Measurements from ENCODE around the gene ARHGAP4. TPM values are rescaled to one million over a fixed set of nuclear protein-coding genes. Genes with fewer than 3 reads are reported as not detected.

The ARHGAP4 gene
- total and polyA plus RNA-seq, 10 donors = 176 to 713 (median 269) TPM

GRCh38 chrX:153971124-153971449 lies 45.0 kb upstream of the ARHGAP4 start:
- Histone ChIP-seq H3K27me3 (replicated peaks in 1 of 7) (no peaks in the 10 kb centered on the region), H3K36me3 (no peaks in the 10 kb centered on the region), H3K4me1 (peaks cover 26 to 64% (median 59%) of the 10 kb centered on the region in 6 donors), H3K9me3 (no peaks in the 10 kb centered on the region), H3K27ac (peak overlapping the region; percentile 98 to 100 (median 99)), H3K4me3 (peak overlapping the region; percentile 73 to 97 (median 79))
- intact Hi-C loops (cut with DNase I; ENCODE audit: low total_unique reads) = no loop called here
- DNase-seq = peak; percentile 98
- no peak for TF ChIP-seq POLR2A (IDR thresholded peaks at IDR 0.05)
- TF ChIP-seq POLR2AphosphoS5 (IDR thresholded peaks at IDR 0.05) = peak; percentile 45 to 88 (median 75)
- TF ChIP-seq CTCF (IDR thresholded peaks at IDR 0.05 in 8 of 11, conservative IDR thresholded peaks at IDR 0.05 in 3 of 11) = no peak
- 1 to 27% (median 3%) methylated on average over 12 to 34 of the region's 34 CpGs for WGBS, 5 donors

DNA sequence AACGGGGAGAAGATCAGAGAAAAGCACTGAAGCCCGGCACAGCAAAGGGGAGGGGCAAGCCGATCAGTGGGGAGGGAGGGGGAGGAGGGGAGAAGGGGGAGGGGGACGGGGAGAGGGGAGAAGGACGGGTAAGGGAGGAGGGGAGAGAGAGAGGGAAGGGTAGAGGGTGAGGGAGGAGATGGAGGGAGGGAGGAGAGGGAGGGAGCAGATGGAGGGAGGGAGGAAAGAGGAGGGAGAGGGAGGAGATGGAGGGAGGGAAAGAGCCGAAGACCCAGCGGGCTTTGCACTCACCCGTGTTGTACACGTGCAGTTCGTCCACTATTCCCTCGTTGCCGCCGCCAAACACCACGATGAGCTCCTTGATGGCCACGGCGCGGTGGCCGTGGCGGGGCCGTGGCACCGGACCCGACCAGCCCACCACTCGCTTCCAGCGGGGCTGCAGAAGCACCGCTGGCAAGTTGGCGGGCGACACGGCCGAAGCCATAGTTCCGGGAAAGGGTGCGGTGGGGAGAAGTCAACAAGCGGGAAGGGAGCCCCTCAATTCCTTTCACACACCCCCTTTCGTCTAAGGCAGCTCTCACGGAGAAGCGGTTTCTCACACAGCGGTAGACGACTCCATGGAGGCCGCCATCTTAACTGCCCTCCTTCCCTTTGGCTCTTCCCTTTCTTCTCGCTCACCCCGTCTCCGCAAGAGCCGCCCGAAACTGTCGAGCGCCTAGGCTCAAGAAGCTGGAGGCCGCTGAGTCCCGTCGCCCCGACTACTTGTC lies 44.5 kb upstream of the ARHGAP4 start:
- intact Hi-C loops (cut with DNase I; ENCODE audit: low total_unique reads) = no loop called here
- Histone ChIP-seq H3K27ac (peak overlapping the region; percentile 98 to 100 (median 99)), H3K27me3 (replicated peaks in 1 of 7) (no peaks in the 10 kb centered on the region), H3K4me1 (peaks cover 31 to 69% (median 65%) of the 10 kb centered on the region in 6 donors), H3K9me3 (no peaks in the 10 kb centered on the region), H3K4me3 (peak overlapping the region; percentile 73 to 97 (median 79)), H3K36me3 (no peaks in the 10 kb centered on the region)
- WGBS, 5 donors = 0 to 11% (median 1%) methylated on average over 19 to 49 of the region's 49 CpGs
- no peak for TF ChIP-seq POLR2A (IDR thresholded peaks at IDR 0.05)
- no peak for TF ChIP-seq CTCF (IDR thresholded peaks at IDR 0.05 in 8 of 11, conservative IDR thresholded peaks at IDR 0.05 in 3 of 11)
- TF ChIP-seq POLR2AphosphoS5 (IDR thresholded peaks at IDR 0.05) = no peak
- peak; percentile 90 for DNase-seq

GRCh38 chrX:153969904-153970356 lies 43.9 kb upstream of the ARHGAP4 start:
- peak; percentile 87 for DNase-seq
- H3K9me3 ChIP-seq = no peaks in the 10 kb centered on the region
- peaks cover 0 to under 1% (median 0%) of the 10 kb centered on the region in 6 donors for H3K36me3 ChIP-seq
- intact Hi-C loops (cut with DNase I; ENCODE audit: low total_unique reads) = no loop called here
- no peaks in the 10 kb centered on the region for H3K27me3 ChIP-seq (replicated peaks in 1 of 7)
- H3K27ac ChIP-seq = peak overlapping the region; percentile 65 to 100 (median 98)
- H3K4me3 ChIP-seq = peak overlapping the region; percentile 43 to 97 (median 74)
- TF ChIP-seq POLR2AphosphoS5 (IDR thresholded peaks at IDR 0.05) (peak in 1 of 3 donors; percentile 45), CTCF (IDR thresholded peaks at IDR 0.05 in 8 of 11, conservative IDR thresholded peaks at IDR 0.05 in 3 of 11) (no peak)
- 0 to 26% (median 1%) methylated on average over 16 to 26 of the region's 26 CpGs for WGBS, 5 donors
- H3K4me1 ChIP-seq = peaks cover 30 to 71% (median 67%) of the 10 kb centered on the region in 6 donors

GRCh38 chrX:153969125-153969903 lies 43.2 kb upstream of the ARHGAP4 start:
- Histone ChIP-seq H3K27ac (peak overlapping the region; percentile 65 to 100 (median 98)), H3K9me3 (no peaks in the 10 kb centered on the region), H3K27me3 (replicated peaks in 1 of 7) (no peaks in the 10 kb centered on the region), H3K4me3 (peak overlapping the region; percentile 43 to 97 (median 74)), H3K4me1 (peaks cover 26 to 70% (median 63%) of the 10 kb centered on the region in 6 donors), H3K36me3 (peaks cover 0 to 6% (median 1%) of the 10 kb centered on the region in 6 donors)
- DNase-seq = peak; percentile 82
- TF ChIP-seq CTCF (IDR thresholded peaks at IDR 0.05 in 8 of 11, conservative IDR thresholded peaks at IDR 0.05 in 3 of 11) = no peak
- TF ChIP-seq POLR2AphosphoS5 (IDR thresholded peaks at IDR 0.05) = peak in 1 of 3 donors; percentile 8
- intact Hi-C loops (cut with DNase I; ENCODE audit: low total_unique reads) = no loop called here
- WGBS, 5 donors = 2 to 50% (median 7%) methylated on average over 8 to 25 of the region's 25 CpGs
